ENCODE results near the gene SESN1.

- TF ChIP-seq, protein P1, sequence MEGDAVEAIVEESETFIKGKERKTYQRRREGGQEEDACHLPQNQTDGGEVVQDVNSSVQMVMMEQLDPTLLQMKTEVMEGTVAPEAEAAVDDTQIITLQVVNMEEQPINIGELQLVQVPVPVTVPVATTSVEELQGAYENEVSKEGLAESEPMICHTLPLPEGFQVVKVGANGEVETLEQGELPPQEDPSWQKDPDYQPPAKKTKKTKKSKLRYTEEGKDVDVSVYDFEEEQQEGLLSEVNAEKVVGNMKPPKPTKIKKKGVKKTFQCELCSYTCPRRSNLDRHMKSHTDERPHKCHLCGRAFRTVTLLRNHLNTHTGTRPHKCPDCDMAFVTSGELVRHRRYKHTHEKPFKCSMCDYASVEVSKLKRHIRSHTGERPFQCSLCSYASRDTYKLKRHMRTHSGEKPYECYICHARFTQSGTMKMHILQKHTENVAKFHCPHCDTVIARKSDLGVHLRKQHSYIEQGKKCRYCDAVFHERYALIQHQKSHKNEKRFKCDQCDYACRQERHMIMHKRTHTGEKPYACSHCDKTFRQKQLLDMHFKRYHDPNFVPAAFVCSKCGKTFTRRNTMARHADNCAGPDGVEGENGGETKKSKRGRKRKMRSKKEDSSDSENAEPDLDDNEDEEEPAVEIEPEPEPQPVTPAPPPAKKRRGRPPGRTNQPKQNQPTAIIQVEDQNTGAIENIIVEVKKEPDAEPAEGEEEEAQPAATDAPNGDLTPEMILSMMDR (IDR thresholded peaks at IDR 0.05; ENCODE audit: insufficient read depth, low read depth, low read length), result no peak
- no peak for TF ChIP-seq EZH2 (IDR thresholded peaks at IDR 0.05; ENCODE audit: insufficient read depth, low read length)
Observed at GRCh38 chr6:109124219-109124618, 29.6 kb upstream of the SESN1 start.

Measured in astrocyte (in vitro differentiated cells and primary cell).